Testis (tissue), 2 donors: ENCODE data around the gene ZFR2.

Source experiments
- CTCF ChIP-seq, 3 experiments: fragments of 450-650 bp in 2 of 3; fragments of 200-600 bp in 1 of 3; sonication (generic) in 1 of 3; IDR thresholded peaks; one replicate each; pipeline ENCODE4 v1.5.1; 2016 to 2019; ENCODE audit warnings: antibody characterized with exemption in 3 of 3, mild to moderate bottlenecking in 2 of 3, moderate library complexity in 1 of 3
- POLR2A ChIP-seq: fragments of 450-650 bp; IDR thresholded peaks from one replicate; pipeline ENCODE4 v1.6.1; 2017; ENCODE audit warnings: antibody characterized with exemption, mild to moderate bottlenecking, moderate library complexity

GRCh38 chr19:3837332-3837731, 31.5 kb downstream of the ZFR2 start:
- TF ChIP-seq CTCF (IDR thresholded peaks at IDR 0.05) = no peak
- no peak for TF ChIP-seq POLR2A
